A673 (cell line): ENCODE results near the gene TYW5. TPM values are rescaled to one million over a fixed set of nuclear protein-coding genes. Genes with fewer than 3 reads are reported as not detected.

ENCODE experiments used
- BruUV-seq: library from RNA; stranded (reverse); fragments of 400-500 nt; replicated peaks from 2 replicates; lab custom pipeline; 2021; lab: Mats Ljungman, UMichigan
- CTCF ChIA-PET: fragments of 300-600 bp; sonication (Branson Sonifier 250); formaldehyde crosslinking; loops from one replicate; lab custom pipeline; 2022; ENCODE audit warnings: antibody characterized with exemption; lab: Charles Lee
- POLR2A ChIA-PET: fragments of 300-600 bp; sonication (Branson Sonifier 250); formaldehyde crosslinking; loops from one replicate; lab custom pipeline; 2022; ENCODE audit warnings: antibody characterized with exemption; ENCODE audit not compliant: low non-redundant PET; lab: Charles Lee
- DNase-seq: peaks from one replicate; pipeline ENCODE4 v3.0.0-alpha.2; 2015; ENCODE audit warnings: low spot score
- H3K27ac ChIP-seq: fragments of 200-600 bp; sonication (generic); 2 replicates; pipeline ENCODE4 v1.5.1; 2016; ENCODE audit warnings: mixed run types, low read depth, mild to moderate bottlenecking, mixed read lengths, antibody characterized with exemption, low read length; ENCODE audit not compliant: poor library complexity, severe bottlenecking
- H3K27me3 ChIP-seq: fragments of 200-600 bp; sonication (generic); replicated peaks from 2 replicates; pipeline ENCODE4 v1.6.1; 2017; ENCODE audit warnings: mixed run types, low read depth, mild to moderate bottlenecking, mixed read lengths, antibody characterized with exemption, low read length; ENCODE audit not compliant: insufficient read depth, poor library complexity
- H3K36me3 ChIP-seq: fragments of 200-600 bp; sonication (generic); 2 replicates; pipeline ENCODE4 v1.6.1; 2016; ENCODE audit warnings: mixed run types, mild to moderate bottlenecking, mixed read lengths, antibody characterized with exemption, low read length; ENCODE audit not compliant: insufficient read depth, poor library complexity, severe bottlenecking
- H3K4me1 ChIP-seq: fragments of 200-600 bp; sonication (generic); 2 replicates; pipeline ENCODE4 v1.6.1; 2017; ENCODE audit warnings: mixed run types, mild to moderate bottlenecking, mixed read lengths, antibody characterized with exemption, low read length; ENCODE audit not compliant: insufficient read depth, poor library complexity, severe bottlenecking
- H3K4me3 ChIP-seq: fragments of 200-600 bp; sonication (generic); 2 replicates; pipeline ENCODE4 v1.5.1; 2016; ENCODE audit warnings: low read depth, mixed run types, mild to moderate bottlenecking, mixed read lengths, low read length; ENCODE audit not compliant: poor library complexity, severe bottlenecking
- H3K9me3 ChIP-seq: fragments of 200-600 bp; sonication (generic); 2 replicates; pipeline ENCODE4 v1.6.1; 2016; ENCODE audit warnings: mixed run types, low read depth, mild to moderate bottlenecking, mixed read lengths, antibody characterized with exemption, low read length; ENCODE audit not compliant: poor library complexity, severe bottlenecking
- EZH2 ChIP-seq: fragments of 200-600 bp; sonication (generic); IDR thresholded peaks from 2 replicates; pipeline ENCODE4 v1.6.1; 2017; ENCODE audit warnings: borderline replicate concordance, low read depth, mild to moderate bottlenecking, mixed read lengths, antibody characterized with exemption, low read length; ENCODE audit not compliant: poor library complexity, severe bottlenecking
- intact Hi-C: fragments of 100-400 bp; cut with micrococcal nuclease; formaldehyde crosslinking; loops from one replicate; pipeline ENCODE4 v1.10.0; 2022; ENCODE audit not compliant: unreplicated experiment
- total RNA-seq: library from RNA; stranded (reverse); gene quantifications from 2 replicates; pipeline ENCODE4 v1.2.3, GENCODE V29; 2021
- TF ChIP-seq, protein P1 (sequence below): fragments of 300-800, 200-600 bp; sonication (generic); conservative IDR thresholded peaks from 2 replicates; pipeline ENCODE4 v1.5.1; 2017; ENCODE audit warnings: low read depth, mild to moderate bottlenecking, antibody characterized with exemption, low read length, moderate library complexity, mixed read lengths

TYW5 gene
- total RNA-seq, 1 experiment from 2014 or later, result 6.9 TPM

DNA sequence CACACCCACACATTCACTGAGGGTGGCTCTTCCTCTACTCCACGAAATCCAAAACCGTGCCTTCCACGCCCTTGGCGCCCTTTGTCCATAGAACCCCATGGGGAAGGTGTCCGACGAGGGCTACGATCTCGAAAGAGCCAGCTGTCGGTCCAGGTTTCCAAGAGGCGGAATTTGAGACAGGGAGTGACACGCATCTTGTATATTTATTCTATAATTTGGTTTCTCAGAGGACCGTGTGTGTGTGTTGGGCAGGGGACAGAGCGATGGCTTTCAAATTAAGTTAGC is 43.5 kb downstream of the TYW5 start:
- H3K9me3 ChIP-seq, result peaks cover 2% of the 10 kb centered on the region
- intact Hi-C loops, result no loop called here
- H3K4me1 ChIP-seq, result peaks cover 6% of the 10 kb centered on the region
- peak overlapping the region; percentile 90 for H3K4me3 ChIP-seq
- BruUV-seq, result no TSS peak
- CTCF ChIA-PET, result no interaction called here
- no peak for TF ChIP-seq EZH2
- TF ChIP-seq, protein P1, sequence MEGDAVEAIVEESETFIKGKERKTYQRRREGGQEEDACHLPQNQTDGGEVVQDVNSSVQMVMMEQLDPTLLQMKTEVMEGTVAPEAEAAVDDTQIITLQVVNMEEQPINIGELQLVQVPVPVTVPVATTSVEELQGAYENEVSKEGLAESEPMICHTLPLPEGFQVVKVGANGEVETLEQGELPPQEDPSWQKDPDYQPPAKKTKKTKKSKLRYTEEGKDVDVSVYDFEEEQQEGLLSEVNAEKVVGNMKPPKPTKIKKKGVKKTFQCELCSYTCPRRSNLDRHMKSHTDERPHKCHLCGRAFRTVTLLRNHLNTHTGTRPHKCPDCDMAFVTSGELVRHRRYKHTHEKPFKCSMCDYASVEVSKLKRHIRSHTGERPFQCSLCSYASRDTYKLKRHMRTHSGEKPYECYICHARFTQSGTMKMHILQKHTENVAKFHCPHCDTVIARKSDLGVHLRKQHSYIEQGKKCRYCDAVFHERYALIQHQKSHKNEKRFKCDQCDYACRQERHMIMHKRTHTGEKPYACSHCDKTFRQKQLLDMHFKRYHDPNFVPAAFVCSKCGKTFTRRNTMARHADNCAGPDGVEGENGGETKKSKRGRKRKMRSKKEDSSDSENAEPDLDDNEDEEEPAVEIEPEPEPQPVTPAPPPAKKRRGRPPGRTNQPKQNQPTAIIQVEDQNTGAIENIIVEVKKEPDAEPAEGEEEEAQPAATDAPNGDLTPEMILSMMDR, result no peak
- H3K27me3 ChIP-seq, result no peaks in the 10 kb centered on the region
- POLR2A ChIA-PET, result no interaction called here
- H3K36me3 ChIP-seq, result peaks cover 12% of the 10 kb centered on the region
- DNase-seq, result no peak
- H3K27ac ChIP-seq, result peak overlapping the region; percentile 98

DNA sequence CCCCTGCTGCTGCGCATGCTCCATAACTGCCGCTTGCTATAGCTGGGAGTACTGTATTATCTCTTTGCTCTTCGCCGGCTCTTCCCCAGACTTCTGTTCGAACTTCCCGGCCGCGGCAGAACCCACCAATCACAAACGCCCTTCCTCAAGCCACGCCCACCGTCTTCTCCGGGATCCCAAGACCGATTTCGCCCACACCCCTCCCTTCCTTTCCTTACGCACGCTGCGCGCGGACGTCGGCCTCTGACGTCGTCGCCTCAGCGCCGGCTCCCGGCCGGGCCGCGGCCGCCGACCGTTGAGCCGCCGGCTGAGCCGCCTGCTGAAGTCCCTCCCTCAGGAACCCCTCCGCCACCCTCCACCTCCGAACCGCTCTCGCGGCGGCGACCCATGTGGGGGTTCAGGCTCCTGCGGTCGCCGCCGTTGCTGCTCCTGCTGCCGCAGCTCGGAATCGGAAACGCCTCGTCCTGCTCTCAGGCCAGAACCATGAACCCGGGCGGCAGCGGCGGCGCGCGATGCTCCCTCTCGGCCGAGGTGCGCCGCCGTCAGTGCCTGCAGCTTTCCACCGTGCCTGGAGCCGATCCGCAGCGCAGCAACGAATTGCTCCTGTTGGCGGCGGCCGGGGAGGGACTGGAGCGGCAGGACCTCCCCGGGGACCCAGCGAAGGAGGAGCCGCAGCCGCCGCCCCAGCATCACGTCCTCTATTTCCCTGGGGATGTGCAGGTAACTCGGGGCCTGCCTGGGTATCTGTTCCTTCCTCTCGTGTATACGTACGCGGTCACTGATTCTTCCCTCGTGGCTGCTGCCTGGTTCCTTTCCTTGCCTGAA is 44.0 kb downstream of the TYW5 start, which contains the start of gene C2orf69:
Gene C2orf69 (plus strand): TSS at position 242 of the 825 bp plus-strand sequence. CDS start 146 bp downstream, at position 388.
- ChIA-PET CTCF (no interaction called here), POLR2A (interaction anchor here (0.6 kb wide), 1 partner anchor 1999 kb away, joined by 3 read pairs; no protein-coding TSS in a partner anchor)
- peak; percentile 99 for DNase-seq
- Histone ChIP-seq H3K27ac (peak within 1 kb of the TSS; percentile 98), H3K4me1 (peaks cover 6% of the 10 kb centered on the region), H3K27me3 (no peaks in the 10 kb centered on the region), H3K36me3 (peaks cover 7% of the 10 kb centered on the region), H3K4me3 (peak within 1 kb of the TSS; percentile 90), H3K9me3 (no peaks in the 10 kb centered on the region)
- no peak for TF ChIP-seq EZH2
- TF ChIP-seq, protein P1, result no peak
- BruUV-seq, result no TSS peak
- intact Hi-C loops, result no loop called here

DNA sequence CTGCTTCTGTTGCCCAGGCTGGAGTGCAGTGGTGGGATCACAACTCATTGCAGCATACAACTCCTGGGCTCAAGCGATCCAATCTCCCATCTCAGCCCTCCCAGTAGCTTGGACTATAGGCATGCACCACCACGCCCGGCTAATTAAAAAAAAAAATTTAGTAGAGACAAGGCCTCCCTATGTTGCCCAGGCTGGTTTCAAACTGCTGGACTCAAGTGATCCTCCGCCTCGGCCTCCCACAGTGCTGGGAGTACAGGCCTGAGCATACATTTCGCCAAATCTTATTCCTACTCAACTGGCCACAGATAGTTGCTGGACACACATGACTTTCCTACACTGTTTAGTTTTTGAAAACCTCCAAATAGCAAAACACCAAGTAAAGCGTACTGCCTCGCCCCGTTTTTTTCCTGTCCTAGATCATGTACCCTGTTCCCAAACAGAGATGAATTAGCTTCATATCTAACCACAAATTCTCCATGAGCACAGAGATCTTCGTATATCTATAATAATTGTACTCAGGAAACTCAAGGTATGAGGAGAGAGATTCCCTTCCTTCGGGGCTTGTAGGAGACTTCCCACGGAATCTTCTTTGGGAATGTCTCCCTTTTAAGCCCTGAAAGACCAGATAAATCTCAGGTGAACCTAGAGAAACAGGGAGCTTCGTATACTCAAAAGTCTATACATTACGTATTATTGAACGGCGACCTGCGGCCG is 44.8 kb downstream of the TYW5 start:
- CTCF ChIA-PET, result no interaction called here
- Histone ChIP-seq H3K27me3 (no peaks in the 10 kb centered on the region), H3K36me3 (no peaks in the 10 kb centered on the region), H3K4me3 (peak overlapping the region; percentile 90), H3K27ac (peak overlapping the region; percentile 98), H3K4me1 (peaks cover 6% of the 10 kb centered on the region), H3K9me3 (no peaks in the 10 kb centered on the region)
- intact Hi-C loops, result no loop called here
- POLR2A ChIA-PET, result no interaction called here
- no peak for TF ChIP-seq EZH2
- TF ChIP-seq, protein P1, result no peak
- TSS peak; percentile 65 for BruUV-seq
- DNase-seq, result no peak
